GM12801 (cell line): ENCODE results near the gene GMDS.

Experiments
- CTCF ChIP-seq: IDR thresholded peaks from one replicate; pipeline ENCODE4 v1.5.1; 2011; ENCODE audit warnings: control low read depth; ENCODE audit not compliant: insufficient read length; ENCODE audit errors: extremely low read depth

GMDS gene

GRCh38 chr6:2266031-2266795 lies 20.8 kb upstream of the GMDS start:
- no peak for TF ChIP-seq CTCF

GRCh38 chr6:2264932-2265331 lies 19.5 kb upstream of the GMDS start:
- no peak for TF ChIP-seq CTCF

DNA sequence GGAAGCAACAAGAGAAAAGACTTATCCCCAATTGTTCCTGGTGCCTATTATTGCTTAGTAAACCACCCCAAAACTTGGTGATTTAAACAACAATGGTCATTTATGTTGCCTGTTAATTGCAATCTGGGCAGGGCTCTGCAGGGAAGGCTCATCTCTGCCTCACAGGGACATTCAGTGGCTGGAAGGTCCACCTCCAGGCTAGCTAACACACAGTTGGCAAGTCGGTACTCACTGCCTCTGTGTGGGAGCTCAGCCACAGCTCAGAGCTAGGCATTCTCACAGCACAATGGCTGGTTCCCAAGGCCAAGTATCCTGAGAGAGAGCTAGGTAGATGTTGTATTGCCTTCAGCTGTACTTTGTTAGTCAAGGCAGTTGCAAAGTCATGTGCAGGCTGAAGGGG lies 18.5 kb upstream of the GMDS start:
- TF ChIP-seq CTCF: no peak

DNA sequence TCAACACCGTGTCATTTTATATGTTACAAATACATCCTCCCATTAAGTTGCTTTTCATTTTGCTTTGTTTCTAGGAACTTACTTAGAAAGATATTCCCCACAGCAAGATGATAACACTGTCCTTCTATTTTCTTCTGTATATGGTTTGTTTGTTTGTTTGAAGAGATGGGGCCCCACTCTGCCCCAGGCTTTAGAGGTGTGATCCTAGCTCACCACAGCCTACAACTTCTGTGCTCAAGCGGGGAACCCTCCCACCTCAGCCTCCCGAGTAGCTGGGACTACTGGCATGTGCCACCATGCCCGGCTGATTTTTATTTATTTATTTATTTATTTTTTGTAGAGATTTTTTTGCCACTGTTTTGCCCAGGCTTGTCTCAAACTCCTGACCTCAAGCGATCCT lies 14.2 kb upstream of the GMDS start:
- TF ChIP-seq CTCF: no peak

- TF ChIP-seq CTCF: no peak
These were observed 13.6 kb upstream of the GMDS start for GRCh38 chr6:2259002-2259494.

GRCh38 chr6:2258112-2258511 lies 12.7 kb upstream of the GMDS start:
- TF ChIP-seq CTCF: no peak

GRCh38 chr6:2257363-2257762 lies 12.0 kb upstream of the GMDS start:
- TF ChIP-seq CTCF: no peak

DNA sequence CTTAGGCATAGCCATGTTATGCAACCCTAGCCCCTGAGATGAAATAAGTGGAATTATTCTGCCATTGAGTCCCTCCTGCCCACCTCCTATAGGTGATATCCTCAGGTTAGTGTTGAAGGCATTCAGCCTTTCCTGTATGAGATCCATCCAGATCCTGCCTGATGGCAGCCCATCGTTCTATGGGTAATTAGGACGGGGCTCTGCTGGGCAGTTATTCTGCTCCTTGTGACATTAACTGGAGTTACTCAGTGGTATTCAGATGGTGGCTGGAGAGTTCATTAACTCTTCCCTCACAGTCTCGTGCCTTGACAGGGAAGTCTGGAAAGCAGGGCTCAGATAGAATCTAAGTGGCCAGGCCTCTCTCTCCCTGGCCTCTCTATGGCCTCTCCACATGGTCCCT lies 9.3 kb upstream of the GMDS start:
- TF ChIP-seq CTCF: no peak
